NCI-H446 (cell line): Measurements from ENCODE around the gene SETD2.
A peak's percentile ranks its signal among the peaks of the same experiment; 100 is the strongest.
"Not testable (repeated sequence)": the region's sequence is repeated elsewhere in the genome, so short reads cannot be mapped to it uniquely, and the experiment has no call there.

ENCODE experiments used
- DNase-seq, 2 experiments: peaks; one replicate each; lab custom pipeline; 2025; lab: John Stamatoyannopoulos, UW

The SETD2 gene

DNA sequence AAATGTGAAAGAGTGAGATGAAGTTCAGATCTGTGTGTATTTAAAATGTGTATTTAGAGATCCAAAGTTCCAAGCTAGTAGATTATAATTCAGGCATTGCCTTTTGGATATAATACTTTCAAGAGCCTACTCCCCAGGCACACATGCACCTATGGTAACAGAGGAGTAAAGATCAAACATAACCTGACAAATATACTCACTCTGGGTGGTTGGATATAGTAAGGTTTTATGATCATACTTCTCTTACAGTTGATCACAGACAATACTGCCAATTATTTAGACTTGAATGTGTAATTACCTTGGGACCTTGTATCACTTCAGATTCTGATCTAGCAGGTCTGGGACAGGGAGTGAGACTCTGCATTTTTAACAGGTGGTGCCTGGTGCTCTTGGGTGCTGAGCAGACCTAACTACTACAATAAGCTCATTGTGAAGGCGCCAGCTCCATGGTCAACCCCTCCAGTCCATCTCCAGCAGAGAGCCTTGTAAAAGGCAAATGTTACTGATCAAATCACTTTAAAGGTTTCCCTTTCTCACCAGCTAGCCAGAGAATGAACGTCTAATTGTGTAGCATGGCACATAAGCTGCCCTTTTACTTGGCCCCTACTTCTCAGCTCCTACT lies 128.9 kb downstream of the SETD2 start:
- no peak for DNase-seq

DNA sequence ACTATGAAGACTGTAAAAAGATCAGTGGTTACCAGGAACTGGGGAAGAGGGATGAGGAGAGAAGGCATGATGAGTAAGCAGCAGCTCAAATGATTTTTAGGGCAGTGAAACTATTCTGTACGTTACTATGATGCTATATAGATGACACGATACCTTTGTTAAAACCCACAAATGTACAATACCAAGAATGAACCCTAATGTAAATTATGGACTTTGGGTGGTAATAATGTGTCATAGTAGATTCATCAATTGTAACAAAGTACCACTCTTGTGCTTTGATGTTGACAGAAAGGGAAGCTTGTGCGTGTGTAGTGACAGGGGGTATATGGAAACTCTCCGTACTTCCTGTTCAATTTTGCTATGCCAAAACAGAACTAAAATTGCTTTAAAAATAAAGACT lies 132.9 kb downstream of the SETD2 start:
- DNase-seq, result not testable (repeated sequence)

DNA sequence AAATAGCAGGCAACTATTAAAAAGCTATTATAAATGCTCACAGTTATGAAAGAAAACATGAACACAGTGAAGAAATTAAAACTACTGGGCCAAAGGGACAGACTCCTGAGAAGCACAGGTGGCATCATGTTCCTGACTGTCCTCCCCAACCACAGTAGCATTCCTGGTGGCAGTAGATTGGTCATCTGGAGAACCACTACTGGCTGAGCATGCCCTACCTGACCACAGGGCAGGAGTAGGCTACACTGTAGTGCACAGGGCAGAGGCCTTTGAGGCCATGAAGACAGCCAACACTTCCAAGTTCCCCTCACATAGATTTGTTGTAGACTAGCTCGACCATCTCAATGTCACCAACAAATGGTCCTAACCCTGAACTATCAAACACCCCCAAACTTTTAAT lies 135.2 kb downstream of the SETD2 start:
- DNase-seq, result no peak

DNA sequence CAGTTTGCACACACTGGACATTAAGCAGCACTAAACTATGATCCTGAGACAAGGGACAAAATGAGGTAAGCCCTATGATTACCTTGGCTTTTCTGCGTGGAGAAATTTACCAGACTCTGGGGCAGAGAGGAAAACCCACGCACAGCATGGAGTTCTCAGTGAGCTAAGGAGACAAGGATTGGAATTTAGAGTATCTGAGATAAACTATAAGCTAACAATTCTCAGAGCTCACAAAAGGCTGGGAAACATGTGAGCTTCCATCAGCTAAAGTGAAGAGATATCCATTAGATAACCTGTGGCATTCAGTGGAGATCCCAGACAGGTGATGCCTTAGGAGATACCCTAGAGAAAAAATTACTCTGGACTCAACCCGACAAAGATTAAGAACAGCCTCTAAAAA lies 135.8 kb downstream of the SETD2 start:
- DNase-seq, result no peak

DNA sequence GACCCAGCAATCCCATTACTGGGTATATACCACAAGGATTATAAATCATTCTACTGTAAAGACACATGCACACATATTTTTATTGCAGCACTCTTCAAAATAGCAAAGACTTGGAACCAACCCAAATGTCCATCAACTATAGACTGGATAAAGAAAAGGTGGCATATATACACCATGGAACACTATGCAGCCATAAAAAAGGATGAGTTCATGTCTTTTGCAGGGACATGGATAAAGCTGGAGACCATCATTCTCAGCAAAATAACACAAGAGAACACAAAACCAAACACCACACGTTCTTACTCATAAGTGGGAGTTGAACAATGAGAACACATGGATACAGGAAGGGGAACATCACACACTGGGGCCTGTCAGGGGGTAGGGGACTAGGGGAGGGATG lies 137.5 kb downstream of the SETD2 start:
- DNase-seq, result not testable (repeated sequence)

DNA sequence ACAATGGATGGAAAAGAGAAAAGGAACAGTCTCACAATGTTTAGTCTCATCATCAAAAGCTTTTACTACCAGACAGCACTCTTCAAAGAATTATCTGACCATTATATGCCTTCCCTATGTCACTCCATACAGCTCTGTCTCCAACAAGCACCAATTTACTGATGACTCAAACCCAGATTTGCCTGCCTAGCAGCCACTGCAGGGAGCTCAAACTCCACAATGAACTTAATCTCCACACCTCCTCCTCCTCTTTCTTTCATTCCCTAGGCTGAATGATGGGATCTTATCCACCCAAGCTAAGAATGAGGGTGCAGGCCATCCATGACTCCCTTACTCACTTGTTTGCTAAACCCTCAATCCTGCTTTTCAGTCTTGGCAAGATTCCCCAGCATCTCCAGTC lies 139.0 kb downstream of the SETD2 start:
- no peak for DNase-seq

DNA sequence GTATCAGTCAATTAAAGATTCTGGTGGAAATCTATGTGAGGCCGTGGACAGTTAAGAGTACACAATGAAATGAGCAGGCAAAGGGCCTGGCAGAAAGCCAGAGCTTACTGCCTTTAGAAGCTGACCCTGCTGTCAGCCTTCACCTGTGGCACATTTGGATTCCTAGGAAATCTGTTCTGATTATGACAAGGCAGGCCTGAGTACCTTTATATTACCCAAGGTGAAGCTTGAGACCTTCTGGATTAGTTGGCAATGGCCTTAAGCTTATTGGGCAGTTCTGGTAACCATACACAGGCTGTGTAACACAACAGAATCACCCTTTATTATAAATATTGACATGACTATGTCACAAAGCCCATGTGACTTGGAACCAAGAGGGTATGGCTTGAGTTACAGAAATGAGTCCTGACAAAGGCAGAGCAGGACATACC lies 141.3 kb downstream of the SETD2 start:
- DNase-seq, result no peak

DNA sequence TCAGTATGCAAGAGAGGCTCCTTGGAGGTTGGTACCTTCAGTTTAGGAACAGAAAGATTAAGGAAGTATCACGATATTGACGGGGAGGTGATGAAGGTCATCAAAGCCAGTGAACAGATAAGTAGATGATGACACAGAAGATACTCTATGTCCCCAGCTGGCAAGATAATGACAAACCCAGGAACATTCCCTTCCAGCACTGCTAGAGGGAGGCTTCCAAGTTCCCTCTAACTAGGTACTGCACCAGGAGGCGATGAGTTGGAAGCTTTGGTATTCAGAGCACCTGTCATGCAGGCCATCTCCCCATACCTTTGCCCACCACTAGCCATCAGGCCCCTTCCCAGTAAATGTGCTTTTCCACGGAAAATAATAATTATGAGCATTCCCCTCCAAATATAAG lies 143.6 kb downstream of the SETD2 start:
- DNase-seq, result no peak

DNA sequence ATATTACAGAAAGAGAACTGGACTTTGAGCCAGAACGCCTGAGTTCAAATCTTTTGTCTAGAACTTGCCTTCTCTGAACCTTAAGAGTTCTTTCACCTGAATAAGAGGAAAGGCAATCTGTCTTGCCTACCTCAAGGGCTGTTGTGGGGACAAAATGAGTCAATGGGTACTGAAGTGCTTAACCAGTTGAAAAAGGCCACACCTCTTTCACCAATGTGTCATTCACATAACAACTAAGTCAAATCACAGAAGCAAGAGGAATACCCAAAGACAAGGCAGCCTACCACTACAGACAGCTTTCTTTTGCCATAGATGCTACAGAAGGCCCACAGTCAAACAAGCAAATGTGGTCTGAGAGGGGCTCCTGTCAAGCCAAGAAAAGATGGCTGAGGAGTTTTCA lies 144.7 kb downstream of the SETD2 start:
- DNase-seq, result no peak

DNA sequence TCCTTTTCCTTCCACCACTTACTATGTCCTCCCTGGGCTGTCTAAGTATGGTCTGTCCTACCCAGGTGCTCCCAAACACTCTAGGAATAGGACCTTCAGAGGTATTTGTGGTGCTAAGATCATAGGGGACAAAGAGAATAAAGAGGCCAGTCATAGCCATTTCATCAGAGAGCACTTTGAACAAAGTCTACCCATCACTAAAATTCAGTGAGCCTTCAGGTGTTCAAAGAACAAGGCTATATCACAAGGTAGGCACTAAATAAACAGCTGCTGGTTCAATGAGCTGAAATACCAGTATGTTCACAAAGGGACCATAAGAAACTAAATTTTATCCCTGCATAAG lies 145.7 kb downstream of the SETD2 start:
- no peak for DNase-seq

DNA sequence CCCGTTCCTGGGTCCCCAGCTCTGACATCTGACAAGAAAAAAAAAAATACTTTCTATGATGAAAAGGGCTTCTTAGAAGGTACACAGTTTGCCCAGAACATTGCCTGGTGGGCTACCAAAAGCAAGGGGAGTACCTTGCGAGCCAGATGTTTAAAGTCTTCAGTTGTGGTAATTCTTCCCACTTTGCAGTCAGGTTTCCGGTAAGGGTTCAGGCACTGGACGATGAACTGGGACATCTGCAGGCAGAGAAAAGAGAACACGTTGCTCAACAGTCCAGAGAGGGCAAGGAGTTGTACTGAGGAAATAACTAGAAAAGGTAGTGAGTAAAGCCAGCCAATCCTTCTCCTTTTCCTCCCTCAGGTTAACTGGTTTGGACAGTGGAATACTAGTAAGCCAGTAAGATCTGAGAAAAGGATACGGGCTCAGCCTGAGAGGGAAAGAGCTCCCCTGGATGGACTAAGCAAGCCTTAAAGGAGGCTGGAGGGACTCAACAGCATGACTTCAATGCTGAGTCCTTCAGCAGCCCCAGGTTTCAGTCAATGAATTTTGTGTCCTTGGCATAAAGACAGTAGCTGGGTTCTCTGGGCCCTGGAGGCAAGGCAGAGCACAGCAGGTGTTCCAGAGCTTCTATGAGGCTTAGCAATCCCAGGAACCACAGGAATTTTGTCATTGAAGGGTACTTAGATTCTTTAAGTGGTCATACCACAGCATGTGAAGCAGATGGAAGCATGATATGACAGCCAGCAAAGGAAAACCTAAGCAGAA lies 146.2 kb downstream of the SETD2 start:
- DNase-seq, result no peak

DNA sequence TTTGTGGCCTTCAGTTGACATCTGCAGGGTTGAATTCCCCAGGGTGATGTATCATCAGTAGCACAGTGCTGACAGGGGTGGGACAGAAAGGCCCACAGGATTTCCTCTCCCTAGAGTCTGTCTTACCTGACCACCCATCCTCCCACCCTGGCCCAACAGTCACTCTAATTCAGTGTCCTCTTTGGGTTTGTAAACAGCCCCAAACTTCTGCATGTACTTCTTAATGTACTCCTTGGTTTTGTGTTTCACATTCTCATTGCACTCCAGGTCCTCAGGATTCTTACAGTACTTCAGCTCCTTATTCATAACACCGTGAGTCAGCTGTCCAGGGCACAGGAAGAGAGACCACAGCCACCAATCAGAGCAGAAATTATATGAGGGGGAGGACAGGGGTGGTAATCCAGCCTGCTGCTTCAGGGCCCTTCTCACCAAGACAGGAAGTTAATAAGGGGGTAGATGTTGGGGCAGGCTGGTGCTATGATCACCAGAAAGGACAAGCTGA lies 146.9 kb downstream of the SETD2 start:
- DNase-seq, result no peak

DNA sequence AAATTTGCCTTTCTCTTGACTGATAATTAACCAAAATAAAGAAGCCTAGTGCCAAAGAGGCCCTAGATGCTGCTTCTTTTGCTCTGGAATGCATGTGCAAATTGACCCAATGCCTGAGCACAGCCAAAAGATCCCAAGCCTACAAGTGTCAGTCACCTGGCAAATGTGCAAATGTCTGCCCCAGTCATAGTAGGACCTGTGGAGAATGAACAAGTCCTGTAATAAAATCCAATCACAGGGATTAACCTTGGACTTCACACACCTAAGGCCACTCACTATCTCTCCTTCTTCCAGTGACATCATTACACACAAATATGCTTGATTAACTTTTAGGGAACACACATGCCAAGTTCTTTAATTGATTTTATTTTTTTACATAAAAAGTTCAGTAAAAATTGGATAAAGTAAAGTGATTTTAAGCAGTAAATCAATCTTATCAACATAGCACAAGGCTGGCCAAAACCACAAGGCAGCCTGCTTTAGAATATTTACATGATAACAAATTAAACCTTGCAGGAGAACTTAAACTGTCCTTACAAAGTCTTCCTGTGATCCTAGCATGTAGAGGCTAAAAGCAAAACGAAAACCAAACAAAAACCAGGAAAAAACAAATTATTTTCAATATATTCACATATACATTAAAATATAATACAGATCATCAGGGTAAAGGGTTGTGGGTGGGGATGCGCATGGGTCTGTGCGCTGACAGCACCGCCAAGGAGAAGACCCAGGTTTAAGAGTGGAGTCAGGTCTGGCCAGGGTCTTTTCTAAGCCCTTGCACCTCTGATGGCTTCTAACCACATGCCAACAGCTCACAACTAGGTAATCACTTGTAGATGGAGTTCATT lies 147.6 kb downstream of the SETD2 start:
- no peak for DNase-seq

DNA sequence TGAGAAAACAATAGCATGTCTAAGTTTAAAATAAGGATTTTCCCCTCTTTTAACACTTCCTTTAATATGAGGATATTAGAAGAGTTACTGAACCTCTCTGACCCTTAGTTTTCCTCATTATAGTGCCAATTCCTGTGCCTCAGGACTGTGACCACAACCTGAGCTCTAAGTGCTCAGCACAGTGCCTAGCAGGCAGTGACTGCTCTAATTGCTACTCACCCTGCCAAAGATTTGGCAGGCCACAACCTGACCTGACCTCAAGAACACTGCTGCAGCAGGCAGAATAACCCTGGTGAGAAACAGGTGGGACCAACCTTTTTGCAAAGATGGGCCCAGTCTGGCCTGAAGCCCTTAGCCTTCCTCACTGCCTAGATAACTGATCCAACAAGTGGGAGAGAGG lies 148.8 kb downstream of the SETD2 start:
- DNase-seq, result no peak

DNA sequence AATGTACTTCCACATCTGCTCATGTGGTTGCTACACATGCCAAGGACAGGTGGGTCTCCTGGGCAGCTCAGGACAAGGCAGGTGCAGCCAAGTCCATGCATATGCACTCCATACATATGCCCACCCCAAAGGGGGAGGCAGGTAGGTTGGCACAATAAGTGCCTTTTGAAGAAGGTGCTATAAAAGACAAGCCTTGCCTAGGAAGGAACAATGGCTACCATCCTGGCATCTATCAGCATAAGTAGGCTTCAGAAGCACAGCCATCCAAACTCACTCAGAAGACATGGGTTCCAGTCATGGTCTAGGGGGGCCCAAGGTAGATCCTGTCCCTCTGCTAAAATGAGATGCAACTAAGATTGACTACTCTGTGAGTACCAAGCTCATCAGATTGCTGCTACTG lies 149.9 kb downstream of the SETD2 start:
- no peak for DNase-seq

DNA sequence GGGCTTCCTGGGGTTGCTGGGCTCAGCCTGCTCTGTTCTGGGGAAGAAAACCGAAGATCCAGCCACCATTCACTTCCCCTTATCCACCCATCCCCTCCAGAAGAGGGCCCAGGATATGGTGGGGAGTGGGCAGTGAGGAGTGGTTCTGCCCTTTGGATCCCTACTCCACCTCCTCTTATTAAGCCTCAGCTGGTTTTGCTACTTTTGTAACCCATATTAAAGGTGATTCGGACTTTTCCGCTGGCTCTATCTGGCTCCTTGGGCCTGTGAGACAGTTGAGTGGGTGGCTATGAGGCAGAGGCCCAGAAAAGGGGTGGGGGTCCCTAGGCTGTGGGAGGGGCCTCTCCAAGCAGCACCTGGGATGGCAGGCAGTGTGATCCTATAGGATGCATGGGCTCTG lies 150.7 kb downstream of the SETD2 start:
- no peak for DNase-seq

DNA sequence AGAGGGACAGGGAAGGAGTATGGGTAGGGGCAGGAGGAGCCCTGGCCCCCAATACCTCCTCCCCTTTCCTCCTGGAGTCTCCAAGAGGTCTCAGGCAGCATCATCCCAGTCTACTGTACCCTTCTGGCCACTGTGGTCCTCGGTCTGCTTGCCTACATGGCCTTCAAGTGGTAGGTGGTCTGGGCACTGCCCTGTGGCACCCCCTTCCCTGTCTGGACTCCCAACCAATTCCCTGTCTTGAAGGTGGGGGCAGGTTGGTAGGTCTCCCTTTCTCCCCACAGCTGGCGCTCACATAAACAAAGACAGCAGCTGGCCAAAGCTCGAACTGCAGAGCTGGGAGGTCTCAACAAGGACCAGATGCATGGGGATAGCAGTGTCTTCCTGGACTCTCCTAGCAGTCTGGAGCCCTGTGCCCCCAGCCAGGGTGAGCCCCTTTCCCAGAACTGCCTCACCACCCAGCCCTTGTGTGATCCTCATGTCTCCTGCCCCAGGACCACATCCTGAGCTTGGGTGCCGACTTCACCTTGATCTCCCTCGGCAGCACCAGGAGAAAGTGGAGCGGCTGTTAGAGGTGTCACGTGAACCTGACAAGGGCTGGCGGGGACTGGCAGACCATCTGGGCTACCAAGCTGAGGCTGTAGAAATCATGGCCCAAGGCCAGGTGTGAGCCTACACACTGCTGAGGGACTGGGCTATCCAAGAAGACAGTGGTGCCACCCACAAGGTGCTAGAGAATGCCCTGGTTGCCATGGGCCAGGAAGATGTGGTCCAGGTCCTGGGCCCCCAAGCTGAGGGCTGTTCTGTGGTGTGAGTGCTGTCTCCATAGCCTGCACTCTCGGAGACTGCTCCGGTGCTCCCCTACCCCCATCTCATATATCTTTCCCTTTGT lies 151.3 kb downstream of the SETD2 start:
- DNase-seq, result peak; percentile 31 to 66

DNA sequence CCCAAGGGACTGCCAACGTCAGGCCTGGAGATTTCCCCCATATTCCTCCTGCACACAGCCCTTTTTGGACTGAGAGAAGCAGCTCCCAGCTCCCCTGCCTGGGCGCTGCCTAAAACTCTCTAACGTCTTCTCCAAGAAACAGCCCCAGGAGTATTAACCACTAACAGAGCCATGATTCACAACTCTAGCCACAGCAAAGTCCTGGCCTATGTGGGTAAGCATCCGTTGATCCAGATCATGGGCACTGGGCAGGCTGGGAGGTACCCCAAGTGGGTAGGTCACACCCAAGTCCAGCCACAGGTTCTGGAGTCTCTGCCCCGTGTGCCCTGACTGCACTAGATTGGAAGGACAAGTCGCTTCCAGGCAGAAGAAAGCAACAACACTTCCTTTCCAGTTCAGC lies 152.5 kb downstream of the SETD2 start:
- no peak for DNase-seq

DNA sequence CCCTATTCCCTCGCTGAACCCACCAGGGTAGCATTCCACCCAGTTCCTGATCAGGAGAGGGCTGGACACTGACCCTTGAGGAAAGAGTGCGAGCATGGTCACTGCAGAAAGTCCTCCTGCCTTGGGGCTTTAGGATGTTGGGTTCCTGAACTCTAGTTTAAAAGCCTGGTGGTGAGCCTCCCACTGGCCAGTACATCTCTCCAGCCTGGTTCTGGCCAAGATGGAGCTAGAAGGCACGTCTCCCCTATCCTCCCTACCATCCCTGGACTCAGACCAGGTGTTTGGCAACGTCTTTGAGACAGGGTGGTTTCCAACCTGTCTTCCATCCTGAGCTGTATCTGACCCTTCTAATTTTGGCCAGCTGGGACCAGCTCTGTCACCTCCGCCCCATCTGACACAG lies 153.0 kb downstream of the SETD2 start:
- DNase-seq, result no peak

DNA sequence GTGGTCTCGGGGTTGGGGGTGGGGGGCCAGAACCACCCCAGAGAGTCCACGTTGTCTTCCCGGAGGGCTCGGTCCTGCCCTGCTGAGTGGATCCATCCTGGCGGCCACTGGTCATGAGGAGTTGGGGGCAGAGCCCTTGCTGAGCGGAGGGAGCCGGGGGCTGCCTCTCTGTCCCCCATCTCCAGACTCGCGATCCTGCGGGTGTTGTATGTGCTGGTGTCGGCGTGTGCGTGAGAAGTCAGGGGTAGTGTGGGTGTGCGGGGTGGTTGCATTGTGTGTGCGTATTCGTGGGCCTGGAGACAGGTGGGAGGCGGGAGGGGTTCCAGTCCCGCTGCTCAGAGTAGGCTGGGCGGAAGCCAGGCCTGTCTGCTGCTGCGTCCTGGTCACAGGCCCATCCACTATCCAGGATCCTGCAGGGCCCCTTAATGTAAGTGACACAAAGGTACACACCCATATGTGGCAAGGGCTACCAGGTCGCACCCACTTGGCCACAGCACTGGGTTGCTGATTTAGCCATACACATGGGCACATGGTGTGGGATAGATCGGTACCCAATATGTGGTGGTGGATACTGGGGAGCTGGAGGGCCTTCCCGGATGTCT lies 153.7 kb downstream of the SETD2 start:
- no peak for DNase-seq
